ENCODE measurements around the gene MBD5. TPM values are rescaled to one million over a fixed set of nuclear protein-coding genes. Genes with fewer than 3 reads are reported as not detected.
"Not testable (repeated sequence)": the region's sequence is repeated elsewhere in the genome, so short reads cannot be mapped to it uniquely, and the experiment has no call there.

MBD5 gene
- total RNA-seq, 1 donor from 2014 or later, result 36.6 TPM

DNA sequence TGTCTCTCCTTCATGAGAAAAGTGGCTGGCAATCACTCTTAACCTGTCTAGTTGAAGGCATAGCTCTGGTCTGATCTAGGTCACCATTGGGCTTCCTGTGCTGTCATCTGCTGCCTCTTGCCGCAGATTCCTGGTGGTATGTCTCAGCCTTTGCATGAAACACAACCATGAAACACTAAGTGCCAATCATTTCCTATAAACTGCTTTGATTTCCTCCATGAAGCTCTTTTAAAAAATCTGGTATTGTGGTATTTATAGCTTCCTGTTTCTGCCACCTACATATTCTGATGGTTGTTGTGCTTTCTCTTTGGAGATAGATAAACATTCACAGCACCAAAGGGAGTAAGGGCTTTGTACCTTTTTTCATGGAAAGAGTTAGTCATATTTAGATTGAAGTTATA, 503.6 kb downstream of the MBD5 start:
- intact Hi-C loops (cut with DNase I), result no loop called here
- DNase-seq (ENCODE audit: missing footprints) (no peak), ATAC-seq (no peak)

DNA sequence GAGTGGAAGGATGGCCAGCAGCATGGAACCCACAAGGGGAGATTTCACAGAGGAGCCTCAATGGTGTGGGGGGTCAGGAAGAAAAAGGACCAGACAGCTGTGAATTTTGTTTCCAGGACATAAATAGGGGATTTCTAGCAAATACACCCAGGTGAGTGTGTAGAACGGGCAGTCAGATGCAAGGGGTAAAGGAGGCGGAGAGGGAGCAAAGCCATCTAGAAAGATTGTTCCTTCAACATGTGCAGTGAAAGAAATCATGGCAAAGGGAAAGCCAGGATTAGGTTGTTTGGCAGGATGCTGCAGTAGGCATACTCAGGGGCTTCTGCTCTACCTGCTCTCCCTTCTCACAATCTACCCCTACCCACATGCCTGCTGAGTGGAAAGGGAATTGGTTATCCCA, 504.2 kb downstream of the MBD5 start:
- intact Hi-C loops (cut with DNase I), result no loop called here
- no peak for DNase-seq (ENCODE audit: missing footprints)
- no peak for ATAC-seq

DNA sequence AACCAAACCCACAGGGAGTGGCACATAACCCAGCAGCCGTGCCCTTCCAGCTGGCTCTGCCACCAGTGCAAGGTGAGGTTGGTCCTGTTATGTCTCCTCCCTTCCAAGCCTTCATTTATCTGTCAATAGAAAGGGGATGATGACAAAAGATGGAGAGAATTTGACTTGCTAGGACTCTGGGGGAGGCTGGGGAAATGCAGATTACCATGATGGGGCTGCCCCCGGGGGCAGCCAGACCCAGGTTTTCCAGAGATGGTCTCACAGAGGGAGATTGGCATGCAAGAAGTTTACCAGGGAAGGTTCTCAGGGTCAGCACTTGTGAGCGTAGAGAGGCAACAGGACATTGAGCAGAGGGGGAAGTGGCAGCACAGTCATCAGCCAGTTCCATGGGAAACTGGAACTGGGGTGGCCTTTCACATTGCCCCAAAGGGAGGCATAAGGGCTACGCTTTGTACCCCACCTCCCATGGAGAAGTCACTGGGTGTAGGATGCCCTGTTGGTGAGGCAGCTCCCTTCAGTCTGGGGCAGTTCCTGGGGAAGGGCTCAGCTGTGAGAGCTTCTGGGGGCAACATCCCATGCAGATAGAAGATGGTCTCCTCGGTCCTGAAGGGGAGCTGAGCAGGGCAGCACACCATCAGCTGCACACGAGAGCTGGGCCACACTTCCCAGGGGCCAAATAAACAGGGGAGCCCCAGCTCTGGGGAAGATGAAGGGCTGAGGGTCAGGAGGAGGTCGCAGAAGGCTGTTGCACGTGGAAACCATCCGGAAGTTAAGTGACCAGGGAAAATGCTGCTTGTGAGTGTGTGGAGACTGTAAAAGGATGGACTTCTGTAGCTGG, 505.8 kb downstream of the MBD5 start:
- intact Hi-C loops (cut with DNase I), result no loop called here
- ATAC-seq, result no peak
- no peak for DNase-seq (ENCODE audit: missing footprints)

DNA sequence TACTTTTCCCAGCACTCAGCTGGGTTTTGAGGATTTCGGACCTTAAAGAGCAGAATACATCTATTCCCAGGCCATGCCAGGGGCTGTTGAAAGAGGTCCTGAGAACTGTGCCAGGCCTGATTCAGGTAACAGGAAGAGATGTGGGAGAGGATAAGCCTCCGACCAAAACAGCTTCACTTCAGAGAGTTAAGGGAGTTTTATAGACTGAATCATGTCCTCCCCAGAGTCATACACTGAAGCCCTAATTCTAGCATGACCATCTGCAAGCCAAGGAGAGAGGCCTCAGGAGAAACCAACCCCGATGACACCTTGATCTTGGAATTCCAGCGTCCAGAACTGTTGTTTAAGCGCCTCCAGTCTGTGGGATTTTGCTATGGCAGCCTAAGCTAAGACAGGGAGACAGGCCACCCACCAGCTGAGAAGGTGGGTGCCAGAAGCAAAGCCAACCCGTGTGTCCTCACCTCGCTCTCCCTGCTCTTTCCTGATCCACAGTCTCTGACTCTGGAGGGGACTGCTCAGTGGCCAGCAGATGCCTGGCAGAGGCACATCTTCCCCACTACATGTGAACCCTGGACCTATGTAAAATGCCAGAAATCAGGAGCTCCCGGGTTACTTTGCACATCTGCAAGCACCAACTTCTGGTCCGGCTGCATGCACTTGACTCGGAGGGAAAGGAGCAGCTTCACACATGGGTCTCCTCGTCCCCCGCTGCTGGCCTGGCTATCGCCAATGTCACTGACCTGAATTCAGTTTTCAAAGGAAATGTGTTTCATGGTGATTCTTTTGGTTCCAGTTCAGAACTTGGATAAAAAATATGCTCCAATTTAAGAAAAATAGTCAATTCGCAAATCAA, 506.8 kb downstream of the MBD5 start:
- ATAC-seq (peak; percentile 42), DNase-seq (ENCODE audit: missing footprints) (no peak)
- intact Hi-C loops (cut with DNase I), result no loop called here

- intact Hi-C loops (cut with DNase I), result no loop called here
- no peak for ATAC-seq
- no peak for DNase-seq (ENCODE audit: missing footprints)
These were observed 507.6 kb downstream of the MBD5 start for GRCh38 chr2:148528356-148529064.

DNA sequence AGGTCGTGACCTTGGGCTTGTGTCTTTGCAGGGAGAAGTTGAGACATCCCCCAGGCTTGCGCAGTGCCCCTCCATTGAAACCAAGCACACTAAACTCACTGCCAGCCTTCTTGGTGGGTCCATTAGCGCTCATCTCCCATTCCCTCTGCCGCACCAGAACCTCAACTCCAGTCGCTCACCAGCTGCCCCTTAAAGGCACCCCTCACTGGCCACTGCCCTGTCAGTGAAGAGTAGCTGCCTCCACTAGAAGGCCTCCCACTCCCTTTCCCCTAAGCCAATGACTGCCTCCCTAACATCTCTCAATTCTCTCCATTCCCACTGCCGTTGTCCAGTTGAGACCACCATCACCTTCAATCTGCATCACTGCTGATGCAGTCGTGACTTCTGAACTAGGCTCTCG, 508.9 kb downstream of the MBD5 start:
- ATAC-seq, result no peak
- intact Hi-C loops (cut with DNase I), result no loop called here

GRCh38 chr2:148530350-148530749, 509.5 kb downstream of the MBD5 start:
- intact Hi-C loops (cut with DNase I), result no loop called here
- no peak for ATAC-seq
- no peak for DNase-seq (ENCODE audit: missing footprints)

More for the DNA sequence above, 508.9 kb downstream of the MBD5 start:
- DNase-seq (ENCODE audit: missing footprints), result no peak

DNA sequence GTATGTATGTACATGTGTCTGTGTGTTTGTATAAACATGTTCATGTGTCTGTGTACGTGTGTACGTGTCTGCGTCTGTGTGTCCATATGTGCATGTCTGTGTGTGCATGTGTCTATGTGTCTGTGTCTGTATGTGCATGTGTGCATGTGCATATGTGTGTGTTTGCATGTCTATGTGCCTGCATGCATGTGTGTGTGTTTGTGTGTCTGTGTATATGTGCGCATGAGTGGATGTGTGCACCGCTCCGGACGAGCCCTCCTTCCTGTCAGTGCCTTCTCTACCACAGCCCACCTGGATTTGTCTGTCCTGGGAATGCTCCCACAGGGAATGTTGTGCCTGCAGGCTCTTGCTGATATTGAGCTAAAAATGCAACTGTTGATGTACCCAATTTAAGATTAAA, 510.3 kb downstream of the MBD5 start:
- DNase-seq (ENCODE audit: missing footprints), result no peak
- no peak for ATAC-seq
- intact Hi-C loops (cut with DNase I), result no loop called here

DNA sequence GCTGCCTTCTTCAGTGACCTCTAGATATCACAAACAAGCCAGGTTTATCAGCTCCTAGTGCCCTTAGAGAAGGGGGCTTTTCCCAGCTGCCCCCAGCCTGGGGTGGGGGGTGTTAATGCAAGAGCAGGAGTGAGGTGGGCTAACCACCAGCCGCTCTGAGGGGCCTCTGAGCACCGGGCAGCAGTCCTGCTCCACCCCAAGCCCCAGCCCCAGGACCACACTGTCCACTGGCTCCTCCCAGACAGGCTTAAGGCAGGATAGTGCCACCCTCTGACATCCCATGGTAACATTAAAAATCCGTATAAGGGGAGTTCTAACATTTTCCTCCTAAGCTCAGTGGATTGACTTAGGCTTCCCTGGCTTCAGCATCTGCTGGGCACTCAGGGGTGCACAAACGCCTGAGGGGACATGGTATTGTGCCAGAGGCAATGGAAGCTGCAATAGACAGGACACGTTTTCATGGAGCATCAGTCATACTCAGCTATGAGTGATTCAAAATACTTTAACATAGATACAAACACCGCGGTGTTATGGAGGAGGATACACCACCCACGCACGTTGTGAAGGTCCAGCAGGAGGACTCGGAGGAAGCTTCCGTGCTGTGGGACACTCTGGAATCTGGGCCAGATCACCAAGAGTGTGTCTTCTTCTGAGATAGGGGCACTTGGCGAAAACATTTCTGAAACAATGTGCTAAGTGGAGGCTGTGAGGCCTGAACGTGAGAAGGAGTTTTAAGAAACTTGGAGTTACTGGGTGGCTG, 511.0 kb downstream of the MBD5 start:
- ATAC-seq (no peak), DNase-seq (ENCODE audit: missing footprints) (no peak)
- intact Hi-C loops (cut with DNase I), result no loop called here

DNA sequence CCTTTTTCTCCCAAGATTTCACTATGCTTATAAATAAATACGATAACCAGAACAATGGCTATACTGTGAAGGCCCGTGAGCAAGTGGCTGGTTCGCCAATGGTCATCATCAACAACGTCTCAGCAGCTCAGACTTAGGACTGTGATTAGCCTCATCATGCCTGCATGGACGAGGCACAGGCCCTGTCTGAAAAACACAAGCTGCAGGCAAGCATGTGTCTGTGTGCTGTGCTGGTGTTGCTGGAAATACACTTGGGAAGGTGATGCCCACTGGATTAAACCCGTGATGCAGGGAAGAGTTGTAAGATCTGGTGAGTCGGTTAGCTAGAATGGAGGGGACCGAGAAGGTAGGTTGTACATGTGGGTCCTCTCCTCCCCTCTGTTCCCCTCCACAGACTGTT, 512.1 kb downstream of the MBD5 start:
- intact Hi-C loops (cut with DNase I), result no loop called here
- no peak for ATAC-seq
- DNase-seq (ENCODE audit: missing footprints), result no peak

GRCh38 chr2:148533685-148534084, 512.8 kb downstream of the MBD5 start:
- intact Hi-C loops (cut with DNase I), result no loop called here
- no peak for DNase-seq (ENCODE audit: missing footprints)
- no peak for ATAC-seq

DNA sequence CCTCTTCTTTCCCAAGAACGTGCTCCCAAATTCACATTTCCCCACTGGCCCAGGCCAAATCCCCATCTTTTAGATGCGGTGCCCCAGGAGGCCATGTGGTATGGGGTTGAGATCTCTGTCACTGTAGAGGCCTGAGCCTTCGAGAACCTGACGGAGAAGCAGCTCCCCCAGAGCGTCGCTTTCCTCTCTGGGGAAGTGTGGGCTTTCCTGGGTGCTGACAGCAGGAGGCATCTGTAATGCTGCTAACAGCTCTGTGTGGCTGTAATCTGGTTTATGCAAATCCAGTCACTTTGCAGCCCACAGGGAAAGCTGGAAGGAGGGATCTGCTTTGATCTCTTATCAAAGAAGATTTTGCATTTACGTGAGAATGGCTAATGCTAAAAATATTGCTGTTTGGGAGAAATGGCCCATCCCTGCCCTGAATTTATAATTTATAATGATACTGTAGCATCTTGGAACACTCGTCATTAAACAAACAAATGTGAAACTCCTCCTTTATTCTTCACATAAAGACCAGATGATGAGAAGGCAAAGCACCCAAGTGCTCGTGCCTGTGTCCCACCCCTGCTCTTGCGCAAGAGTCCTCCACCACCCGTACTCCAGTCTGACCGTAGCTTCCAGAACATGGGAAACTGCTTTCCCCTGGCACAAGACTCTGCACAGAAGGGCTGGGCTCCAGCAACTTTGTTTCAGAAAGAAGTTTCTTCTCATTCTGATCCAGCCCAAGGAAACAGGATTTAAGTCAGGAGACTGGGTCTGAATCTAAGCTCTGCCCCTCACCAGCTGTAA, 513.7 kb downstream of the MBD5 start:
- DNase-seq (ENCODE audit: missing footprints), result no peak
- intact Hi-C loops (cut with DNase I), result no loop called here
- peak; percentile 89 for ATAC-seq

DNA sequence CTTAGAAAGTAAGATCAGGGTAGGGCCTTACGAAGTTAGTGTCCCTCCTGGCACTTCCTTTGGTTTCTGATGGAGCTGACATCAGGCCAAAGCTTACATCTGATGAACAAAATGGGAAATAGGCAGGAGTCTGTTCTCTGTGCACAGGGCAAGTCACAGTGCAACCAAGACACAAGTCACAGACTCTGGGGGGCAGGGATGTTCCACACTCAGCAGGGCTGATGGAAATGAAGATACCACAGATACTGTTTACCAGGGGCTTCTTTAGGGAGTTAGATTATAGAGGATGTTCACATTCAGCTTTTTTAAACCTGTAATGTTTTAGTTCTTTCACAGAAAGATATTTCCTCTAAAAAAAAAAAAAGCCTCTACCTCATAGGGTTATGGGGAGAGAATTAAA, 517.5 kb downstream of the MBD5 start:
- intact Hi-C loops (cut with DNase I), result no loop called here
- ATAC-seq (no peak), DNase-seq (ENCODE audit: missing footprints) (no peak)

DNA sequence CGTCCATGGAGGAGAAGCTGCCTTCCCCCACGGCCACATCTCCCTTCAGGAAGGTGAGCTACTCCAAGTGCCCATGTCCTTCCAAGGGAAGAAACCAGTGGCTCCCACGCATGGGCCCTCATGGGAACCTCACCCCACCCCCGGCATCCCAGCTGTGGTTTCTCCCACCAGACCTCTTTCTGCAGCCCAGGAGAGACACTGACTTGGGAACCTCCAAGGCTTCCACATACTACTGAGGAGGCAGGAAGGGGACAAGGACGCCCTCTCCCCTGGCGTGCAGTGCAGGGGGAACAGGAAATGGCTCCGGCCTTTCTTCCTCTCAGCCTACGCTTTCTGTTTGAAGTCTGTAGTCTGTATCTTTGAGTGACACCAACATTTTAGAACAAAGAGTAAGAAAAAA, 519.1 kb downstream of the MBD5 start:
- intact Hi-C loops (cut with DNase I), result no loop called here
- no peak for ATAC-seq
- no peak for DNase-seq (ENCODE audit: missing footprints)

- DNase-seq (ENCODE audit: missing footprints) (no peak), ATAC-seq (no peak)
- intact Hi-C loops (cut with DNase I), result no loop called here
These were observed 520.9 kb downstream of the MBD5 start for GRCh38 chr2:148541792-148542191.

DNA sequence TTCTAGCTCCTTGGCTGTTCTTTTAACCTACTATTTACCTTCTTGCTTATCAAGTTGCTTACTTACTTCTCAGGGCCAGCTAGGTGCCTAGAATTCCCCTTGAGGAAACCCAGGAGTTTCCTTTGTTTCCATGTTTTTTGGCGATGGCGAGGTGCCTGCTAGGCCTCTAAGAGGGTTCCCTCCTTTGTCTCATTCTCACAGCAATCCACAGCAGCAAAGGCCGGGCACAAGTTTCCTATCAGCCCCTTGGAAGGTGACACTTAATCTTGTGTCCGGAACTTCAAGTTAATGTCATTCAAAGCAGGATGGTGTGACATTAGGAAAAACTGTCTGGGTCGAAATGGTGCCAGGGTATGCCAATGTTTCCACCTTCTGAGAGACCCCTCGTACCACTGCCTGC, 521.7 kb downstream of the MBD5 start:
- intact Hi-C loops (cut with DNase I), result no loop called here
- ATAC-seq, result no peak
- DNase-seq (ENCODE audit: missing footprints), result no peak

DNA sequence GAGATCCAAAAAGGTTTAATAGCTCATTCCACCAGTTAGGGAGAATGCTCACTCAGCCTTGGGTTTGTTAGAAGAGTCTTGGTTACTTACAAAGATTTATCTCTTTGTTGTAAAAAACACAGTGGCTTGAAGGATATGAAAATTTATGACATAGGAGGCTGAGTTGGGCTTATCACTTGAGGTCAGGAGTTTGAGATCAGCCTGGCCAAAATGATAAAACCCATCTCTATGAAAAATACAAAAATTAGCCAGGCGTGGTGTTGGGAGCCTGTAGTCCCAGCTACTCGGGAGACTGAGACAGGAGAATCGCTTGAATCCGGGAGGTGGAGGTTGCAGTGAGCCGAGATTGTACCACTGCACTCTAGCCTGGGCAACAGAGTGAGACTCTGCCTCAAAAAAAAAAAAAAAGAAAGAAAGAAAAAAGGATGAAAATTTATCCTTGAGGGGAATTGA, 522.2 kb downstream of the MBD5 start:
- ATAC-seq; DNase-seq (ENCODE audit: missing footprints); intact Hi-C loops (cut with DNase I): not testable (repeated sequence)
